Gastroesophageal sphincter (tissue), 4 donors: ENCODE results near the gene MT1HL1. TPM values are rescaled to one million over a fixed set of nuclear protein-coding genes. Genes with fewer than 3 reads are reported as not detected.
A peak's percentile ranks its signal among the peaks of the same experiment; 100 is the strongest.

Experiments
- ATAC-seq: fragments of 150-250 bp; one replicate; pipeline ENCODE4 v1.9.1; 2016; ENCODE audit warnings: mild to moderate bottlenecking, moderate library complexity
- H3K27ac ChIP-seq, 4 donors: fragments of 200-600 bp; sonication (generic) in 3 of 4; 1 replicate in 3 of 4; 2 replicates in 1 of 4; pipeline ENCODE4 v1.5.1; 2016 to 2019
- H3K27me3 ChIP-seq: fragments of 200-600 bp; sonication (generic); one replicate; pipeline ENCODE4 v1.5.1; 2019
- H3K36me3 ChIP-seq, 2 donors: fragments of 200-600 bp; sonication (generic); one replicate each; pipeline ENCODE4 v1.5.1; 2019; ENCODE audit warnings: control low read depth in 1 of 2
- H3K4me1 ChIP-seq, 3 donors: fragments of 200-600 bp; sonication (generic); 1 replicate in 2 of 3; 2 replicates in 1 of 3; pipeline ENCODE4 v1.5.1; 2016 to 2019; ENCODE audit warnings: control low read depth in 2 of 3
- H3K4me3 ChIP-seq, 2 donors: fragments of 200-600 bp; sonication (generic); one replicate each; pipeline ENCODE4 v1.5.1; 2019; ENCODE audit warnings: mild to moderate bottlenecking in 1 of 2, moderate library complexity in 1 of 2
- H3K9me3 ChIP-seq, 3 donors: fragments of 200-600 bp; sonication (generic); one replicate each; pipeline ENCODE4 v1.5.1; 2017 to 2019; ENCODE audit warnings: control low read depth in 2 of 3
- CTCF ChIP-seq, 4 experiments: fragments of 200-600 bp in 2 of 4; fragments of 450-650 bp in 2 of 4; sonication (generic) in 1 of 4; IDR thresholded peaks; one replicate each; pipeline ENCODE4 v1.5.1; 2017 to 2019; ENCODE audit warnings: antibody characterized with exemption in 4 of 4, mild to moderate bottlenecking in 2 of 4, moderate library complexity in 2 of 4
- EP300 ChIP-seq: sonication (generic); formaldehyde crosslinking; IDR thresholded peaks from one replicate; pipeline ENCODE4 v1.6.1; 2017; ENCODE audit warnings: antibody characterized with exemption, mild to moderate bottlenecking
- POLR2A ChIP-seq, 2 donors: fragments of 450-650 bp; IDR thresholded peaks; one replicate each; pipeline ENCODE4 v1.6.1; 2017; ENCODE audit warnings: antibody characterized with exemption in 2 of 2, mild to moderate bottlenecking in 2 of 2, moderate library complexity in 1 of 2
- POLR2AphosphoS5 ChIP-seq: sonication (generic); formaldehyde crosslinking; IDR thresholded peaks from one replicate; pipeline ENCODE4 v1.6.1; 2017; ENCODE audit warnings: antibody characterized with exemption
- WGBS, 2 donors: methylation state at CpG; one replicate each; pipeline ENCODE4 v1.1.5; 2018; ENCODE audit warnings: low coverage in 1 of 2; 5-methylcytosine and 5-hydroxymethylcytosine counted together
- total RNA-seq, 4 donors: library from RNA; depleted of rRNA; stranded (reverse); fragments of >200 nt; gene quantifications; one replicate each; pipeline ENCODE4 v1.1.0, GENCODE V29; 2016

The MT1HL1 gene
- total RNA-seq, 4 donors from 2014 or later = not detected

- Histone ChIP-seq H3K4me1 (peaks cover 0 to 50% (median 0%) of the 10 kb centered on the region in 3 donors), H3K4me3 (peak overlapping the region in 1 of 2 donors; percentile 76), H3K27me3 (peaks cover 20% of the 10 kb centered on the region), H3K9me3 (no peaks in the 10 kb centered on the region), H3K36me3 (no peaks in the 10 kb centered on the region), H3K27ac (peak overlapping the region in 3 of 4 donors; percentile 89 to 91 (median 89))
- ATAC-seq = no peak
- TF ChIP-seq EP300 = no peak
- TF ChIP-seq POLR2A (IDR thresholded peaks at IDR 0.05) = no peak
- no peak for TF ChIP-seq POLR2AphosphoS5
- no peak for TF ChIP-seq CTCF (IDR thresholded peaks at IDR 0.05)
- 16 to 19% methylated on average over 6 to 7 of the region's 7 CpGs for WGBS, 2 donors
These were observed 37.2 kb upstream of the MT1HL1 start for GRCh38 chr1:237041461-237041794.

- 75 to 77% methylated on average over 10 of the region's 10 CpGs for WGBS, 2 donors
- Histone ChIP-seq H3K27ac (peak overlapping the region in 1 of 4 donors; percentile 91), H3K27me3 (peaks cover 20% of the 10 kb centered on the region), H3K36me3 (no peaks in the 10 kb centered on the region), H3K9me3 (no peaks in the 10 kb centered on the region), H3K4me1 (peaks cover 0 to 44% (median 0%) of the 10 kb centered on the region in 3 donors), H3K4me3 (no peak overlapping the region)
- TF ChIP-seq POLR2A (IDR thresholded peaks at IDR 0.05) = no peak
- no peak for TF ChIP-seq POLR2AphosphoS5
- TF ChIP-seq CTCF (IDR thresholded peaks at IDR 0.05) = no peak
- no peak for TF ChIP-seq EP300
- ATAC-seq = no peak
These were observed 36.6 kb upstream of the MT1HL1 start for GRCh38 chr1:237040823-237041222.

GRCh38 chr1:237038211-237038610, 34.0 kb upstream of the MT1HL1 start:
- peak overlapping the region in 1 of 4 donors; percentile 33 for H3K27ac ChIP-seq
- no peak for ATAC-seq
- 61 to 65% methylated on average over 2 to 6 of the region's 6 CpGs for WGBS, 2 donors

GRCh38 chr1:237035759-237036158, 31.5 kb upstream of the MT1HL1 start:
- Histone ChIP-seq H3K4me3 (no peak overlapping the region), H3K27me3 (no peaks in the 10 kb centered on the region), H3K27ac (no peak overlapping the region), H3K9me3 (no peaks in the 10 kb centered on the region), H3K4me1 (peaks cover 0 to 23% (median 11%) of the 10 kb centered on the region in 3 donors), H3K36me3 (no peaks in the 10 kb centered on the region)
- WGBS, 2 donors = 91 to 94% methylated on average over 1 of the region's 1 CpG
- no peak for TF ChIP-seq POLR2AphosphoS5
- TF ChIP-seq POLR2A (IDR thresholded peaks at IDR 0.05) = no peak
- TF ChIP-seq CTCF (IDR thresholded peaks at IDR 0.05) = no peak
- no peak for TF ChIP-seq EP300
- no peak for ATAC-seq

More at GRCh38 chr1:237038211-237038610, 34.0 kb upstream of the MT1HL1 start:
- Histone ChIP-seq H3K4me3 (no peak overlapping the region), H3K36me3 (no peaks in the 10 kb centered on the region), H3K27me3 (peaks cover 19% of the 10 kb centered on the region), H3K9me3 (no peaks in the 10 kb centered on the region), H3K4me1 (peaks cover 0 to 18% (median 0%) of the 10 kb centered on the region in 3 donors)
- TF ChIP-seq POLR2AphosphoS5 = no peak
- no peak for TF ChIP-seq EP300
- TF ChIP-seq POLR2A (IDR thresholded peaks at IDR 0.05) = no peak

GRCh38 chr1:237033804-237034203, 29.6 kb upstream of the MT1HL1 start:
- TF ChIP-seq CTCF (IDR thresholded peaks at IDR 0.05) = no peak
- TF ChIP-seq EP300 = no peak
- TF ChIP-seq POLR2AphosphoS5 = no peak
- no peak for TF ChIP-seq POLR2A (IDR thresholded peaks at IDR 0.05)
- Histone ChIP-seq H3K27me3 (no peaks in the 10 kb centered on the region), H3K4me1 (peaks cover 0 to 26% (median 11%) of the 10 kb centered on the region in 3 donors), H3K36me3 (no peaks in the 10 kb centered on the region), H3K4me3 (no peak overlapping the region), H3K9me3 (no peaks in the 10 kb centered on the region), H3K27ac (no peak overlapping the region)
- no peak for ATAC-seq
- 46 to 60% methylated on average over 3 to 4 of the region's 4 CpGs for WGBS, 2 donors
